Measurements from ENCODE around the gene GTF2F2. TPM values are rescaled to one million over a fixed set of nuclear protein-coding genes. Genes with fewer than 3 reads are reported as not detected.

GTF2F2 gene
- total and polyA plus RNA-seq, 9 of the 15 experiments (the other 6 are each of a cell fraction or from before 2014, with no cell fraction given) = 19.7 to 44.8 (median 32.4) TPM

- Histone ChIP-seq H3K27ac (ENCODE audit: extremely low read depth, low read depth, low read length) (no peak overlapping the region), H3K36me3 (ENCODE audit: control insufficient read depth, insufficient read depth, low read length) (no peaks in the 10 kb centered on the region), H2AFZ (ENCODE audit: low read depth, low read length) (no peak overlapping the region), H3K4me2 (ENCODE audit: insufficient read depth, low read length) (no peak overlapping the region), H3K9me3 (replicated peaks; ENCODE audit: control insufficient read depth, insufficient read depth, low read depth, low read length) (no peaks in the 10 kb centered on the region), H3K4me3 (no peak overlapping the region), H3K27me3 (ENCODE audit: control insufficient read depth in 2 of 2, insufficient read depth in 2 of 2, low read length in 2 of 2) (no peaks in the 10 kb centered on the region), H4K20me1 (replicated peaks; ENCODE audit: control insufficient read depth, insufficient read depth, low read length) (0 out of 2 replicates have a peak, but pooled peaks cover 4% of the 10 kb centered on the region), H3K4me1 (replicated peaks in 1 of 2; ENCODE audit: control insufficient read depth in 2 of 2, insufficient read depth in 2 of 2, low read length in 2 of 2) (peaks cover 16 to 21% of the 10 kb centered on the region in 2 experiments; a peak in 4 of 5 replicates), H3K9ac (ENCODE audit: insufficient read depth in 1 of 2, low read depth in 2 of 2, low read length in 2 of 2) (no peak overlapping the region), H3K79me2 (ENCODE audit: control insufficient read depth, insufficient read depth, low read length) (no peaks in the 10 kb centered on the region), H3K9me1 (ENCODE audit: control insufficient read depth, insufficient read depth, low read length) (no peaks in the 10 kb centered on the region)
- BruUV-seq (replicated peaks) = no TSS peak
- WGBS (ENCODE audit: insufficient coverage, low coverage, missing lambda C conversion rate) = 19% methylated on average over 2 of the region's 2 CpGs
- TF ChIP-seq ZHX1 (conservative IDR thresholded peaks at IDR 0.05; ENCODE audit: low read length) = no peak
- TF ChIP-seq ZNF699 (CRISPR knock-in tag; IDR thresholded peaks at IDR 0.05; ENCODE audit: insufficient replicate concordance) = no peak
- no peak for TF ChIP-seq RAD51 (IDR thresholded peaks at IDR 0.05; ENCODE audit: borderline replicate concordance, low read depth)
- TF ChIP-seq RHOXF2B (CRISPR knock-in tag; conservative IDR thresholded peaks at IDR 0.05) = no peak
- TF ChIP-seq MCM3 (IDR thresholded peaks at IDR 0.05) = no peak
- TF ChIP-seq SREBF1 (IDR thresholded peaks at IDR 0.05; ENCODE audit: borderline replicate concordance, low read depth, low read length) = no peak
- TF ChIP-seq LEF1 (IDR thresholded peaks at IDR 0.05) = no peak
- ChIA-PET POLR2A (interaction anchor here (0.9 to 1.2 kb wide), 2 partner anchors 12 to 243 kb away, joined by 3 read pairs; no protein-coding TSS in a partner anchor), CTCF (ENCODE audit: low intra/inter-chr PET ratio) (no interaction called here)
- FAIRE-seq (no peak), DNase-seq (ENCODE audit: extremely low read depth in 1 of 4, low spot score in 3 of 4) (no peak), ATAC-seq (no peak)
- in situ Hi-C loops (cut with MboI) (no loop called here), intact Hi-C loops (cut with micrococcal nuclease) (loop anchor here (10.0 kb wide), 2 partner anchors 108 to 818 kb away; no protein-coding TSS in a partner anchor)
Observed at GRCh38 chr13:45303026-45303425, 182.7 kb downstream of the GTF2F2 start.
